GM21526 (cell line): Measurements from ENCODE around the gene DPH7.
"Not testable (repeated sequence)": the region's sequence is repeated elsewhere in the genome, so short reads cannot be mapped to it uniquely, and the experiment has no call there.

Experiments
- ATAC-seq: cut with Tn5 transposase; IDR thresholded peaks from one replicate; pipeline ENCODE4 v1.9.1; 2021; ENCODE audit warnings: moderate library complexity; ENCODE audit not compliant: unreplicated experiment, low FRiP score

DPH7 gene

GRCh38 chr9:137606734-137607138 is 28.0 kb upstream of the DPH7 start:
- ATAC-seq, result no peak

- peak; percentile 0 for ATAC-seq
These were observed 27.4 kb upstream of the DPH7 start for GRCh38 chr9:137606005-137606621.

- ATAC-seq, result peak; percentile 83
These were observed 26.6 kb upstream of the DPH7 start, which contains the start of gene ARRDC1 for GRCh38 chr9:137605121-137606004. Gene ARRDC1 (plus strand): TSS chr9:137605686. CDS start chr9:137605718, 32 bp downstream.

GRCh38 chr9:137604345-137605086 is 25.8 kb upstream of the DPH7 start:
- ATAC-seq, result no peak

- no peak for ATAC-seq
These were observed 25.2 kb upstream of the DPH7 start for GRCh38 chr9:137603879-137604278.

- ATAC-seq, result no peak
These were observed 23.9 kb upstream of the DPH7 start for GRCh38 chr9:137602661-137603060.

GRCh38 chr9:137598943-137599342 is 20.2 kb upstream of the DPH7 start:
- ATAC-seq, result no peak

GRCh38 chr9:137596577-137596976 is 17.9 kb upstream of the DPH7 start:
- ATAC-seq, result not testable (repeated sequence)

GRCh38 chr9:137593176-137593575 is 14.5 kb upstream of the DPH7 start:
- no peak for ATAC-seq

GRCh38 chr9:137592767-137593166 is 14.0 kb upstream of the DPH7 start:
- no peak for ATAC-seq

GRCh38 chr9:137590469-137591383 is 12.0 kb upstream of the DPH7 start, which contains the start of gene ZMYND19:
Gene ZMYND19 (minus strand): TSS chr9:137590512. CDS start chr9:137590263, 249 bp downstream.
- peak; percentile 66 for ATAC-seq

GRCh38 chr9:137590123-137590468 is 11.4 kb upstream of the DPH7 start:
- no peak for ATAC-seq

GRCh38 chr9:137589441-137590122 is 10.9 kb upstream of the DPH7 start:
- ATAC-seq, result peak; percentile 15

GRCh38 chr9:137588891-137589290 is 10.2 kb upstream of the DPH7 start:
- no peak for ATAC-seq

- no peak for ATAC-seq
These were observed 9.6 kb upstream of the DPH7 start for GRCh38 chr9:137588311-137588710.

GRCh38 chr9:137586854-137587253 is 8.1 kb upstream of the DPH7 start:
- no peak for ATAC-seq

- ATAC-seq, result no peak
These were observed 5.2 kb upstream of the DPH7 start for GRCh38 chr9:137583957-137584356.

- no peak for ATAC-seq
These were observed 4.6 kb upstream of the DPH7 start for GRCh38 chr9:137583347-137583746.

- no peak for ATAC-seq
These were observed 3.6 kb upstream of the DPH7 start for GRCh38 chr9:137582286-137582860.
